Mucosa of stomach (tissue), 1 donor: Measurements from ENCODE around the gene RMC1.
"Not testable (repeated sequence)": the region's sequence is repeated elsewhere in the genome, so short reads cannot be mapped to it uniquely, and the experiment has no call there.

Source experiments
- H3K27me3 ChIP-seq: one replicate; pipeline ENCODE4 v1.7.0; 2013; ENCODE audit warnings: mild to moderate bottlenecking, low read length; ENCODE audit not compliant: control insufficient read depth, insufficient read depth
- H3K36me3 ChIP-seq: one replicate; pipeline ENCODE4 v1.7.0; 2013; ENCODE audit warnings: low read length; ENCODE audit not compliant: control insufficient read depth, insufficient read depth
- H3K4me1 ChIP-seq: one replicate; pipeline ENCODE4 v1.7.0; 2013; ENCODE audit warnings: mild to moderate bottlenecking, low read length; ENCODE audit not compliant: control insufficient read depth, insufficient read depth
- H3K4me3 ChIP-seq: one replicate; pipeline ENCODE4 v1.7.0; 2013; ENCODE audit warnings: low read length
- H3K9ac ChIP-seq: one replicate; pipeline ENCODE4 v1.7.0; 2013; ENCODE audit warnings: mild to moderate bottlenecking, low read length, moderate library complexity
- H3K9me3 ChIP-seq: one replicate; pipeline ENCODE4 v1.7.0; 2013; ENCODE audit warnings: mild to moderate bottlenecking, low read length, moderate library complexity; ENCODE audit not compliant: control insufficient read depth
- donor health status: Pancreatic carcinoma.

RMC1 gene

GRCh38 chr18:23501626-23502025, 1.7 kb upstream of the RMC1 start:
- Histone ChIP-seq H3K36me3 (no peaks in the 10 kb centered on the region), H3K9me3 (no peaks in the 10 kb centered on the region), H3K27me3 (no peaks in the 10 kb centered on the region), H3K4me1 (peaks cover 30% of the 10 kb centered on the region), H3K9ac (no peak overlapping the region), H3K4me3 (no peak overlapping the region)

- H3K4me3 ChIP-seq = peak overlapping the region; percentile 77
- H3K4me1 ChIP-seq = peaks cover 30% of the 10 kb centered on the region
- H3K27me3 ChIP-seq = no peaks in the 10 kb centered on the region
- peak overlapping the region; percentile 88 for H3K9ac ChIP-seq
- no peaks in the 10 kb centered on the region for H3K9me3 ChIP-seq
- H3K36me3 ChIP-seq = no peaks in the 10 kb centered on the region
Observed at GRCh38 chr18:23502516-23503037, 734 bp upstream of the RMC1 start.

- H3K9ac ChIP-seq = peak overlapping the region; percentile 88
- H3K36me3 ChIP-seq = no peaks in the 10 kb centered on the region
- peak overlapping the region; percentile 88 for H3K4me3 ChIP-seq
- H3K9me3 ChIP-seq = no peaks in the 10 kb centered on the region
- no peaks in the 10 kb centered on the region for H3K27me3 ChIP-seq
- peaks cover 24% of the 10 kb centered on the region for H3K4me1 ChIP-seq
Observed at GRCh38 chr18:23503963-23504344, 643 bp downstream of the RMC1 start.

DNA sequence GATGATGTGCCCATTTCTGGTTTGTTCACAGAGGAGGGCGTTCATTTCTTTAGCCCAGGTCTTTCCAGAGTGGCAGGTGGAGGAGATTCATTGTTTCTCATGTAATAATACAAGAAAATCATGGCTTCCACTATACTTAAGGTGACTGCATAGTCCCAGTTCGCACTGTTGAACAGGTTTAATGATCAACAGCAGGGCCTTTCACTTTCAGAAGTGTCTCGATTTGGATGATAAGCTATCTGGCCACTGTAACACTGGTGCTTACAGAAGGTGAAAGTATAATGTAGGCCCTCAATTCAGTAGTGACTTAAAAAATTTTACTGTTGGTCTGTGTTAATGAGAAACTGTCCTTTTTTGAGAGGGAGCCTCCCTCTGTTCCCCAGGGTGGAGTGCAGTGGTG, 1.4 kb downstream of the RMC1 start:
- no peaks in the 10 kb centered on the region for H3K36me3 ChIP-seq
- peak overlapping the region; percentile 88 for H3K9ac ChIP-seq
- H3K4me3 ChIP-seq = peak overlapping the region; percentile 88
- H3K9me3 ChIP-seq = no peaks in the 10 kb centered on the region
- H3K4me1 ChIP-seq = peaks cover 23% of the 10 kb centered on the region
- H3K27me3 ChIP-seq = no peaks in the 10 kb centered on the region

DNA sequence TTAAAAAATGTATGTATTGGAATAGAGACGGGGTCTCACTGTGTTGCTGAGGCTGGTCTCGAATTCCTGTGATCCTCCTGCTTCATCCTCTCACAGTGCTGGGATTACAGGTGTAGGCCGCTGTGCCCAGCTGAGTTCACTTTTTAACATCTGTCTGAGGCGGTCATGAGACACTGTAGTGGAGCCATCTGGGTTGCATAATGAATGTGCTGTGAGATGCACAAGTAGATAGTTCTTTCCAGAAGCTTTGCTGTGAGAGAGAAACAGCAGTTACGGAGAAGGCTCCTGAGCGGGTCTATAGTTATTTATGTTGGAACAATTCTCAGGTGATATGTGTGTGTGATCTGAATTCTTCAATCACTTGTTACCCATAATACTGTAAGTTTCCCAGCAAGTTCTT, 3.1 kb downstream of the RMC1 start:
- Histone ChIP-seq H3K9me3 (no peaks in the 10 kb centered on the region), H3K36me3 (no peaks in the 10 kb centered on the region), H3K4me1 (peaks cover 23% of the 10 kb centered on the region), H3K4me3 (no peak overlapping the region), H3K9ac (no peak overlapping the region), H3K27me3 (no peaks in the 10 kb centered on the region)

- not testable (repeated sequence) for H3K9me3 ChIP-seq, H3K9ac ChIP-seq, H3K27me3 ChIP-seq, H3K4me1 ChIP-seq, H3K4me3 ChIP-seq, H3K36me3 ChIP-seq
Observed at GRCh38 chr18:23510923-23511322, 7.6 kb downstream of the RMC1 start.

GRCh38 chr18:23512216-23512615, 8.9 kb downstream of the RMC1 start:
- not testable (repeated sequence) for H3K9me3 ChIP-seq, H3K36me3 ChIP-seq, H3K9ac ChIP-seq, H3K4me1 ChIP-seq, H3K27me3 ChIP-seq, H3K4me3 ChIP-seq

- Histone ChIP-seq H3K4me3 (no peak overlapping the region), H3K9ac (no peak overlapping the region), H3K4me1 (no peaks in the 10 kb centered on the region), H3K9me3 (no peaks in the 10 kb centered on the region), H3K36me3 (no peaks in the 10 kb centered on the region), H3K27me3 (no peaks in the 10 kb centered on the region)
Observed at GRCh38 chr18:23512641-23513040, 9.3 kb downstream of the RMC1 start.

GRCh38 chr18:23515911-23516546, 12.7 kb downstream of the RMC1 start:
- Histone ChIP-seq H3K27me3 (no peaks in the 10 kb centered on the region), H3K4me1 (no peaks in the 10 kb centered on the region), H3K9ac (no peak overlapping the region), H3K9me3 (no peaks in the 10 kb centered on the region), H3K4me3 (no peak overlapping the region), H3K36me3 (no peaks in the 10 kb centered on the region)

- Histone ChIP-seq H3K4me3 (no peak overlapping the region), H3K27me3 (no peaks in the 10 kb centered on the region), H3K9ac (no peak overlapping the region), H3K4me1 (no peaks in the 10 kb centered on the region), H3K9me3 (no peaks in the 10 kb centered on the region), H3K36me3 (no peaks in the 10 kb centered on the region)
Observed at GRCh38 chr18:23519734-23520133, 16.4 kb downstream of the RMC1 start.

- H3K9ac ChIP-seq = no peak overlapping the region
- H3K27me3 ChIP-seq = no peaks in the 10 kb centered on the region
- no peaks in the 10 kb centered on the region for H3K36me3 ChIP-seq
- H3K4me3 ChIP-seq = no peak overlapping the region
- no peaks in the 10 kb centered on the region for H3K4me1 ChIP-seq
- H3K9me3 ChIP-seq = no peaks in the 10 kb centered on the region
Observed at GRCh38 chr18:23521271-23521670, 18.0 kb downstream of the RMC1 start.

- no peaks in the 10 kb centered on the region for H3K9me3 ChIP-seq
- H3K9ac ChIP-seq = no peak overlapping the region
- peaks cover 4% of the 10 kb centered on the region for H3K36me3 ChIP-seq
- no peak overlapping the region for H3K4me3 ChIP-seq
- H3K4me1 ChIP-seq = no peaks in the 10 kb centered on the region
- H3K27me3 ChIP-seq = no peaks in the 10 kb centered on the region
Observed at GRCh38 chr18:23521907-23522306, 18.6 kb downstream of the RMC1 start.
